Sigmoid colon (tissue), 7 donors: ENCODE data around the gene LPAR6. TPM values are rescaled to one million over a fixed set of nuclear protein-coding genes. Genes with fewer than 3 reads are reported as not detected.

Experiments used
- DNase-seq: peaks from one replicate; pipeline ENCODE4 v3.0.0-alpha.2; 2019
- H3K27ac ChIP-seq, 4 donors: fragments of 200-600 bp; sonication (generic); one replicate each; pipeline ENCODE4 v1.5.1; 2016 to 2019; ENCODE audit warnings: mild to moderate bottlenecking in 1 of 4
- H3K27me3 ChIP-seq, 3 donors: fragments of 200-600 bp; sonication (generic); one replicate each; pipeline ENCODE4 v1.5.1; 2019; ENCODE audit warnings: mild to moderate bottlenecking in 1 of 3
- H3K36me3 ChIP-seq, 4 donors: fragments of 200-600 bp; sonication (generic); one replicate each; pipeline ENCODE4 v1.5.1; 2016 to 2019
- H3K4me1 ChIP-seq, 4 donors: fragments of 200-600 bp; sonication (generic); one replicate each; pipeline ENCODE4 v1.5.1; 2017 to 2019
- H3K4me3 ChIP-seq, 4 donors: fragments of 200-600 bp; sonication (generic); one replicate each; pipeline ENCODE4 v1.5.1; 2017 to 2019; ENCODE audit warnings: mild to moderate bottlenecking in 2 of 4, moderate library complexity in 1 of 4
- H3K9me3 ChIP-seq, 4 donors: fragments of 200-600 bp in 3 of 4; sonication (generic) in 3 of 4; one replicate each; pipeline versions ENCODE4 v1.5.1 to v1.6.1; 2013 to 2019
- CTCF ChIP-seq, 4 experiments: fragments of 450-650 bp in 3 of 4; fragments of 200-600 bp in 1 of 4; IDR thresholded peaks; one replicate each; pipeline ENCODE4 v1.5.1; 2016 to 2019; ENCODE audit warnings: antibody characterized with exemption in 4 of 4, mild to moderate bottlenecking in 3 of 4, moderate library complexity in 2 of 4
- EP300 ChIP-seq, 4 donors: sonication (generic); formaldehyde crosslinking; IDR thresholded peaks; one replicate each; pipeline ENCODE4 v1.6.1; 2017; ENCODE audit warnings: antibody characterized with exemption in 4 of 4
- POLR2A ChIP-seq, 2 donors: fragments of 450-650 bp; IDR thresholded peaks; one replicate each; pipeline ENCODE4 v1.6.1; 2016; ENCODE audit warnings: antibody characterized with exemption in 2 of 2, mild to moderate bottlenecking in 2 of 2, moderate library complexity in 2 of 2
- POLR2AphosphoS5 ChIP-seq, 4 donors: sonication (generic); formaldehyde crosslinking; IDR thresholded peaks; one replicate each; pipeline ENCODE4 v1.6.1; 2017; ENCODE audit warnings: antibody characterized with exemption in 4 of 4
- WGBS, 2 donors: extraction: QIAGEN DNeasy Blood & Tissue Kit; methylation state at CpG; one replicate each; pipeline ENCODE4 v1.1.7; 2013; 5-methylcytosine and 5-hydroxymethylcytosine counted together
- intact Hi-C: fragments of 100-400 bp; cut with DNase I; formaldehyde crosslinking; loops from one replicate; pipeline ENCODE4 v1.15.1; 2023
- polyA plus RNA-seq, 3 donors: library from polyadenylated mRNA; stranded (reverse); fragments of 200-250 nt; gene quantifications; one replicate each; pipeline ENCODE4 v1.2.3, GENCODE V29; 2013
- total RNA-seq, 4 donors: library from RNA; depleted of rRNA; stranded (reverse); fragments of >200 nt; gene quantifications; one replicate each; pipeline ENCODE4 v1.1.0, GENCODE V29; 2016
- donor health status: healthy with polysubstance abuse.
- donor health status: Bipolar disorder and iron deficiency.
- donor health status: healthy.

The LPAR6 gene
- total and polyA plus RNA-seq, 7 donors, result 11.4 to 24.2 (median 15.0) TPM

GRCh38 chr13:48391257-48391656, 21.7 kb downstream of the LPAR6 start:
- Histone ChIP-seq H3K36me3 (peaks cover 0 to 22% (median 4%) of the 10 kb centered on the region in 4 donors), H3K27me3 (no peaks in the 10 kb centered on the region), H3K4me3 (no peak overlapping the region), H3K9me3 (peaks cover 0 to 6% (median 0%) of the 10 kb centered on the region in 4 donors), H3K27ac (no peak overlapping the region), H3K4me1 (no peaks in the 10 kb centered on the region)
- DNase-seq, result no peak
- no peak for TF ChIP-seq CTCF (IDR thresholded peaks at IDR 0.05)
- WGBS, 2 donors, result 97 to 98% methylated on average over 3 of the region's 3 CpGs
- intact Hi-C loops, result no loop called here

GRCh38 chr13:48386816-48387215, 26.1 kb downstream of the LPAR6 start:
- Histone ChIP-seq H3K4me3 (no peak overlapping the region), H3K4me1 (no peaks in the 10 kb centered on the region), H3K27me3 (no peaks in the 10 kb centered on the region), H3K36me3 (peaks cover 0 to 13% (median 2%) of the 10 kb centered on the region in 4 donors), H3K9me3 (peaks cover 0 to 4% (median 0%) of the 10 kb centered on the region in 4 donors), H3K27ac (no peak overlapping the region)
- intact Hi-C loops, result no loop called here
- DNase-seq, result no peak
- 94 to 97% methylated on average over 8 of the region's 8 CpGs for WGBS, 2 donors
- TF ChIP-seq POLR2A (IDR thresholded peaks at IDR 0.05) (no peak), CTCF (IDR thresholded peaks at IDR 0.05) (no peak), EP300 (IDR thresholded peaks at IDR 0.05) (no peak), POLR2AphosphoS5 (IDR thresholded peaks at IDR 0.05) (no peak)

DNA sequence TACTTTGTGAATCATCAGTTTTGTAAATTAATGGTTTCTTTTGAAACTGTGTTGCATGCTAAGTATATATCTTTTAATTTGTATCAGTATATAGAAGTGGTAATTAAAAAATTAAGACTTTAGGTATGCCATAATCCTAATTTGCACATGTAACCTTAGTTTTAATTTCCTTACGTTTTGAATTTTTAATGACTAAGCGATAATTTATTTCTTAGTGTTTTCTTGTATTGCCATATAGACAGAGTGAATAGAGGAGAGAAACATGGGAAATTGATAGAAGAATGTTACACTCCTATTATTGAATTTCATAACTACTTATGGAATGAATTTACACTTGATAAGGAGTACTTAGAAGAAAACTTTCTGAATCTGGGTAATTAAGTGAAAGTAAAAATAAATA, 29.5 kb downstream of the LPAR6 start:
- no peak for DNase-seq
- WGBS, 2 donors, result 94 to 97% methylated on average over 2 of the region's 2 CpGs
- intact Hi-C loops, result no loop called here
- H3K4me3 ChIP-seq, result no peak overlapping the region
- TF ChIP-seq POLR2AphosphoS5 (IDR thresholded peaks at IDR 0.05) (no peak), CTCF (IDR thresholded peaks at IDR 0.05) (no peak), EP300 (IDR thresholded peaks at IDR 0.05) (no peak), POLR2A (IDR thresholded peaks at IDR 0.05) (no peak)
- H3K36me3 ChIP-seq, result peaks cover 0 to 34% (median 0%) of the 10 kb centered on the region in 4 donors
- H3K9me3 ChIP-seq, result no peaks in the 10 kb centered on the region
- H3K27ac ChIP-seq, result no peak overlapping the region
- no peaks in the 10 kb centered on the region for H3K27me3 ChIP-seq
- no peaks in the 10 kb centered on the region for H3K4me1 ChIP-seq

DNA sequence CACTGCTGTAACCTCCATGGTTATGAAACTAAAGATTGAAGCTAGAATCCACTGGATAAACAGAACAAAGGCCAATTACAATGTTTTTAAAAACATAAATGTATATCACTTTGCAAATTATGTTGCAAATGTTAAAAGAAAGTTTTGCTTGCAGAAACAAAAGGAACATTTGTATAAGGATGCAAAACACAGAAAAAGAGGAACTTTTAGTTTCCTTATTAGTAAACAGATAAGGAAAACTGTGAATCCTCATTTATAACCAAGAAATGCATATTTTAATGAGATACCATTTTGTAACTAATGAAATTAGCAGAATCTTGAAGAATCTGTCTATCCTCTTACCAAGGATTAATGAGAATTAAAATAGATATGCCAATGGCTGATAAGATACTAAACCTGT, 32.3 kb downstream of the LPAR6 start:
- intact Hi-C loops, result no loop called here
- DNase-seq, result no peak
- H3K4me1 ChIP-seq, result no peaks in the 10 kb centered on the region
- H3K27me3 ChIP-seq, result no peaks in the 10 kb centered on the region
- no peak overlapping the region for H3K27ac ChIP-seq
- H3K36me3 ChIP-seq, result peaks cover 0 to 58% (median 0%) of the 10 kb centered on the region in 4 donors
- H3K9me3 ChIP-seq, result no peaks in the 10 kb centered on the region
- TF ChIP-seq POLR2AphosphoS5 (IDR thresholded peaks at IDR 0.05) (no peak), EP300 (IDR thresholded peaks at IDR 0.05) (no peak), CTCF (IDR thresholded peaks at IDR 0.05) (no peak), POLR2A (IDR thresholded peaks at IDR 0.05) (no peak)
- H3K4me3 ChIP-seq, result no peak overlapping the region

DNA sequence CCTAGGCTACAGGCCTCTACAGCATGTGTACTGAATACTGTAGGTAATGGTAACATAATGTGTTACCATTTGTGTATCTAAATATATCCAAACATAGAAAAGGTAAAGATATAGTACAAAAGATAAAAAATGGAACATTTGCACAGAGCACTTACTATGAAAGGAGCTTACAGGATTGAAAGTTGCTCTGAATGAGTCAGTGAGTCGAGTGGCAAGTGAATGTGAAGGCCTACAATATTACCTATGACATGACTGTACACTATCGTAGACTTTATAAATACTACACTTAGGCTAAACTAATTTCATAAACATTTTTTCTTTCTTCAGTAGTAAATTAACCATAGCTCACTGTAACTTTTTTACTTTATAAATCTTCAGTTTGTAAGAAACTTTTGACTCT, 35.1 kb downstream of the LPAR6 start:
- no peaks in the 10 kb centered on the region for H3K9me3 ChIP-seq
- no peak for DNase-seq
- WGBS, 2 donors, result 92 to 95% methylated on average over 2 of the region's 2 CpGs
- peaks cover 0 to 74% (median 0%) of the 10 kb centered on the region in 4 donors for H3K36me3 ChIP-seq
- no peak overlapping the region for H3K27ac ChIP-seq
- H3K4me3 ChIP-seq, result no peak overlapping the region
- no peak for TF ChIP-seq EP300 (IDR thresholded peaks at IDR 0.05)
- TF ChIP-seq POLR2A (IDR thresholded peaks at IDR 0.05), result no peak
- TF ChIP-seq POLR2AphosphoS5 (IDR thresholded peaks at IDR 0.05), result no peak
- intact Hi-C loops, result no loop called here
- H3K4me1 ChIP-seq, result no peaks in the 10 kb centered on the region
- no peaks in the 10 kb centered on the region for H3K27me3 ChIP-seq
